Neural crest cell (in vitro differentiated cells): ENCODE results near the gene USP17L30. TPM values are rescaled to one million over a fixed set of nuclear protein-coding genes. Genes with fewer than 3 reads are reported as not detected.
"Not testable (repeated sequence)": the region's sequence is repeated elsewhere in the genome, so short reads cannot be mapped to it uniquely, and the experiment has no call there.

Experiments
- DNase-seq: peaks from one replicate; pipeline ENCODE4 v3.0.0; 2021; ENCODE audit warnings: low read depth, mixed read lengths, low spot score
- H3K27ac Mint-ChIP-seq: one replicate; pipeline ENCODE4 v1.8.0; 2021; ENCODE audit warnings: mild to moderate bottlenecking, mixed read lengths; ENCODE audit not compliant: unreplicated experiment
- H3K27me3 Mint-ChIP-seq: 2 replicates; pipeline ENCODE4 v1.8.0; 2021; ENCODE audit warnings: low read depth, mild to moderate bottlenecking, mixed read lengths
- H3K36me3 Mint-ChIP-seq: 2 replicates; pipeline ENCODE4 v1.8.0; 2021; ENCODE audit warnings: low read depth, mild to moderate bottlenecking, mixed read lengths
- H3K4me1 Mint-ChIP-seq: 2 replicates; pipeline ENCODE4 v1.8.0; 2021; ENCODE audit warnings: mixed read lengths
- H3K4me3 Mint-ChIP-seq: one replicate; pipeline ENCODE4 v1.8.0; 2021; ENCODE audit warnings: mild to moderate bottlenecking, mixed read lengths
- H3K9me3 Mint-ChIP-seq: 2 replicates; pipeline ENCODE4 v1.8.0; 2021; ENCODE audit warnings: mixed read lengths
- long read RNA-seq: library from polyadenylated mRNA; unstranded; transcript quantifications from one replicate; pipeline ENCODE4 v2.0.0, GENCODE V29; 2020
- total RNA-seq: library from RNA; stranded (reverse); gene quantifications from 2 replicates; pipeline ENCODE4 v1.2.1, GENCODE V29; 2021

Gene USP17L30
- total RNA-seq: not detected in 2 replicates
- long read RNA-seq: 0 reads

GRCh38 chr4:9362829-9363228, at the start of gene USP17L30:
Gene USP17L30, plus strand, starts transcription at chr4:9363129. Its CDS starts 0 bp downstream, at chr4:9363129.
- H3K27me3 Mint-ChIP-seq, H3K27ac Mint-ChIP-seq, DNase-seq, H3K4me3 Mint-ChIP-seq, H3K9me3 Mint-ChIP-seq, H3K36me3 Mint-ChIP-seq, H3K4me1 Mint-ChIP-seq: not testable (repeated sequence)

GRCh38 chr4:9324191-9324590, 38.7 kb upstream of the USP17L30 start:
- H3K4me3 Mint-ChIP-seq, H3K27ac Mint-ChIP-seq, H3K27me3 Mint-ChIP-seq, DNase-seq, H3K9me3 Mint-ChIP-seq, H3K36me3 Mint-ChIP-seq, H3K4me1 Mint-ChIP-seq: not testable (repeated sequence)

GRCh38 chr4:9324865-9325264, 38.1 kb upstream of the USP17L30 start, which contains the start of gene USP17L24:
Gene USP17L24, plus strand, starts transcription at chr4:9325165. Its CDS starts 0 bp downstream, at chr4:9325165.
- H3K27ac Mint-ChIP-seq, H3K4me1 Mint-ChIP-seq, H3K27me3 Mint-ChIP-seq, DNase-seq, H3K36me3 Mint-ChIP-seq, H3K4me3 Mint-ChIP-seq, H3K9me3 Mint-ChIP-seq: not testable (repeated sequence)

- DNase-seq, H3K4me3 Mint-ChIP-seq, H3K36me3 Mint-ChIP-seq, H3K4me1 Mint-ChIP-seq, H3K9me3 Mint-ChIP-seq, H3K27me3 Mint-ChIP-seq, H3K27ac Mint-ChIP-seq: not testable (repeated sequence)
Observed at GRCh38 chr4:9329611-9330010, 33.3 kb upstream of the USP17L30 start, which contains the start of gene USP17L25. Gene USP17L25, plus strand, starts transcription at chr4:9329911. Its CDS starts 0 bp downstream, at chr4:9329911.

- H3K27ac Mint-ChIP-seq, H3K27me3 Mint-ChIP-seq, H3K4me1 Mint-ChIP-seq, H3K9me3 Mint-ChIP-seq, H3K4me3 Mint-ChIP-seq, H3K36me3 Mint-ChIP-seq, DNase-seq: not testable (repeated sequence)
Observed at GRCh38 chr4:9334358-9334757, 28.6 kb upstream of the USP17L30 start, which contains the start of gene USP17L26. Gene USP17L26, plus strand, starts transcription at chr4:9334658. Its CDS starts 0 bp downstream, at chr4:9334658.

- not testable (repeated sequence) for H3K9me3 Mint-ChIP-seq, H3K4me3 Mint-ChIP-seq, H3K4me1 Mint-ChIP-seq, DNase-seq, H3K27ac Mint-ChIP-seq, H3K36me3 Mint-ChIP-seq, H3K27me3 Mint-ChIP-seq
Observed at GRCh38 chr4:9339103-9339502, 23.8 kb upstream of the USP17L30 start, which contains the start of gene USP17L5. Gene USP17L5, plus strand, starts transcription at chr4:9339403. Its CDS starts 0 bp downstream, at chr4:9339403.

GRCh38 chr4:9343848-9344247, 19.1 kb upstream of the USP17L30 start, which contains the start of gene USP17L27:
Gene USP17L27, plus strand, starts transcription at chr4:9344148. Its CDS starts 0 bp downstream, at chr4:9344148.
- not testable (repeated sequence) for H3K36me3 Mint-ChIP-seq, DNase-seq, H3K27me3 Mint-ChIP-seq, H3K27ac Mint-ChIP-seq, H3K4me3 Mint-ChIP-seq, H3K4me1 Mint-ChIP-seq, H3K9me3 Mint-ChIP-seq

- H3K36me3 Mint-ChIP-seq, H3K9me3 Mint-ChIP-seq, DNase-seq, H3K4me3 Mint-ChIP-seq, H3K27me3 Mint-ChIP-seq, H3K4me1 Mint-ChIP-seq, H3K27ac Mint-ChIP-seq: not testable (repeated sequence)
Observed at GRCh38 chr4:9348593-9348992, 14.3 kb upstream of the USP17L30 start, which contains the start of gene USP17L28. Gene USP17L28, plus strand, starts transcription at chr4:9348893. Its CDS starts 0 bp downstream, at chr4:9348893.

- not testable (repeated sequence) for H3K4me3 Mint-ChIP-seq, H3K4me1 Mint-ChIP-seq, H3K9me3 Mint-ChIP-seq, H3K27ac Mint-ChIP-seq, H3K36me3 Mint-ChIP-seq, H3K27me3 Mint-ChIP-seq, DNase-seq
Observed at GRCh38 chr4:9350866-9351265, 12.1 kb upstream of the USP17L30 start.

GRCh38 chr4:9353338-9353737, 9.6 kb upstream of the USP17L30 start, which contains the start of gene USP17L29:
Gene USP17L29, plus strand, starts transcription at chr4:9353638. Its CDS starts 0 bp downstream, at chr4:9353638.
- not testable (repeated sequence) for H3K36me3 Mint-ChIP-seq, H3K4me3 Mint-ChIP-seq, H3K9me3 Mint-ChIP-seq, H3K27ac Mint-ChIP-seq, H3K4me1 Mint-ChIP-seq, H3K27me3 Mint-ChIP-seq, DNase-seq

- not testable (repeated sequence) for H3K27ac Mint-ChIP-seq, H3K36me3 Mint-ChIP-seq, DNase-seq, H3K27me3 Mint-ChIP-seq, H3K4me3 Mint-ChIP-seq, H3K4me1 Mint-ChIP-seq, H3K9me3 Mint-ChIP-seq
Observed at GRCh38 chr4:9379881-9380280, 17.0 kb downstream of the USP17L30 start.
